Measurements from ENCODE around the gene ARHGAP15. TPM values are rescaled to one million over a fixed set of nuclear protein-coding genes. Genes with fewer than 3 reads are reported as not detected.

Gene ARHGAP15
- total RNA-seq, 1 experiment from 2014 or later: not detected

DNA sequence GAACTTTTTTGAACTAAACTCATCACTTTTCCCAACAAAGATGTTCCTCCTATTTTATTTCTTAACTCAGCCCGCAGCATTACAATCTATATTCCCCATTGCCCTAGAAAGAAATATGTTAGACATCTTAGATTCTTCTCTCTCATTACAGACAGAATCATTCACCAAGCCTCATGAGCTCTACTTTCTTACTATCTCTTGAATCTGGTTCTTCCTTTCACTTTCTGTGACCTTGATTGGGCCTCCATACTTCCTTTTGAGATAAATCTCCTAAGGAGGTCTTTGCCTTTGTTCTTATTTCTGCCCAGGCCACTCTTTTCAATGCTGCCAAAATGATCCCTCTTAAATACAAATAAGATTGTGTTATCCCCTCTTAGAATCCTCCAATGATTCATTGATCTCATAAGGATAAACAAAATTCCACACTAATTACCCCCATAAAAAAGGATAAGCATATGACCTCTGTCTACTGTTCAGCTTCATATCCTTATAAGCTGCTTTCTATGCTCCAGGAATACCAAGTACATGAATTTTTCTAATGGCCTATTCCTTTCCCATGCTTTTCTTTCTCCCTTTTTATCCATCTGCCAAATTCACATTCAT, 400.0 kb downstream of the ARHGAP15 start:
- Histone ChIP-seq H3K4me2 (no peak overlapping the region), H4K20me1 (ENCODE audit: insufficient read depth) (no peaks in the 10 kb centered on the region), H3K4me1 (replicated peaks; ENCODE audit: insufficient read depth) (no peaks in the 10 kb centered on the region), H3K4me3 (no peak overlapping the region), H3K27ac (no peak overlapping the region), H3K36me3 (ENCODE audit: low read depth) (no peaks in the 10 kb centered on the region), H3K9me2 (ENCODE audit: insufficient read depth) (no peaks in the 10 kb centered on the region), H2AFZ (no peak overlapping the region), H3F3A (ENCODE audit: insufficient read depth, low read depth) (no peaks in the 10 kb centered on the region), H3K79me2 (ENCODE audit: low read depth) (no peaks in the 10 kb centered on the region), H3K9me3 (ENCODE audit: insufficient read depth, low read depth) (no peaks in the 10 kb centered on the region), H3K27me3 (ENCODE audit: insufficient read depth, low read depth) (no peaks in the 10 kb centered on the region)
- TF ChIP-seq EZH2 (IDR thresholded peaks at IDR 0.05; ENCODE audit: low read depth): no peak
- TF ChIP-seq, protein P1, sequence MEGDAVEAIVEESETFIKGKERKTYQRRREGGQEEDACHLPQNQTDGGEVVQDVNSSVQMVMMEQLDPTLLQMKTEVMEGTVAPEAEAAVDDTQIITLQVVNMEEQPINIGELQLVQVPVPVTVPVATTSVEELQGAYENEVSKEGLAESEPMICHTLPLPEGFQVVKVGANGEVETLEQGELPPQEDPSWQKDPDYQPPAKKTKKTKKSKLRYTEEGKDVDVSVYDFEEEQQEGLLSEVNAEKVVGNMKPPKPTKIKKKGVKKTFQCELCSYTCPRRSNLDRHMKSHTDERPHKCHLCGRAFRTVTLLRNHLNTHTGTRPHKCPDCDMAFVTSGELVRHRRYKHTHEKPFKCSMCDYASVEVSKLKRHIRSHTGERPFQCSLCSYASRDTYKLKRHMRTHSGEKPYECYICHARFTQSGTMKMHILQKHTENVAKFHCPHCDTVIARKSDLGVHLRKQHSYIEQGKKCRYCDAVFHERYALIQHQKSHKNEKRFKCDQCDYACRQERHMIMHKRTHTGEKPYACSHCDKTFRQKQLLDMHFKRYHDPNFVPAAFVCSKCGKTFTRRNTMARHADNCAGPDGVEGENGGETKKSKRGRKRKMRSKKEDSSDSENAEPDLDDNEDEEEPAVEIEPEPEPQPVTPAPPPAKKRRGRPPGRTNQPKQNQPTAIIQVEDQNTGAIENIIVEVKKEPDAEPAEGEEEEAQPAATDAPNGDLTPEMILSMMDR (conservative IDR thresholded peaks at IDR 0.05): no peak
- POLR2A ChIA-PET (ENCODE audit: unreplicated experiment): interaction anchor here (0.5 kb wide), 1 partner anchor 1023 kb away, joined by 19 read pairs; no protein-coding TSS in a partner anchor
- intact Hi-C loops (cut with micrococcal nuclease; ENCODE audit: unreplicated experiment): no loop called here
- no TSS peak for BruUV-seq (replicated peaks)
- CTCF ChIA-PET: no interaction called here
- no peak for DNase-seq

DNA sequence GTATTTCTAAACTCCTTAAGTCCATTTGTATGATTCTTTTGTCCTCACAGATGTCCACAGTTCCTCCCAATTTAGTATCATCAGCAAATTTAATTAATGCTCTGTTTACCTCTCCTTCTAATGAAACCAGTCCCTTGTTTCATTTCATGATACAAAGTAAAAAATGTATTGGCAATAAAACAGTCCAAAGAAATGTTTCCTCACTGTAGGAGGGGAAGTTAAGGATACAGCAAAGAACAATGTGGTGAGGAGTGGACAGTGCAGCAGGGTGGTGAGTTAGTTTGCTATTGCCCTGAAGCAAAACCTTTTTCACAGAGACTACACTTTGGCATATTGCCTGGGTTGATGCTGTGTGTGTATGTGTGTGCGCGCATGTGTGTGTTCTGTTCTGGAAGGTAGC, 401.5 kb downstream of the ARHGAP15 start:
- Histone ChIP-seq H3K4me1 (replicated peaks; ENCODE audit: insufficient read depth) (no peaks in the 10 kb centered on the region), H3F3A (ENCODE audit: insufficient read depth, low read depth) (no peaks in the 10 kb centered on the region), H4K20me1 (ENCODE audit: insufficient read depth) (no peaks in the 10 kb centered on the region), H3K27ac (no peak overlapping the region), H2AFZ (no peak overlapping the region), H3K27me3 (ENCODE audit: insufficient read depth, low read depth) (no peaks in the 10 kb centered on the region), H3K79me2 (ENCODE audit: low read depth) (no peaks in the 10 kb centered on the region), H3K4me3 (no peak overlapping the region), H3K4me2 (no peak overlapping the region), H3K36me3 (ENCODE audit: low read depth) (no peaks in the 10 kb centered on the region), H3K9me3 (ENCODE audit: insufficient read depth, low read depth) (no peaks in the 10 kb centered on the region), H3K9me2 (ENCODE audit: insufficient read depth) (no peaks in the 10 kb centered on the region)
- no peak for DNase-seq
- ChIA-PET POLR2A (ENCODE audit: unreplicated experiment) (no interaction called here), CTCF (no interaction called here)
- no TSS peak for BruUV-seq (replicated peaks)
- no peak for TF ChIP-seq EZH2 (IDR thresholded peaks at IDR 0.05; ENCODE audit: low read depth)
- TF ChIP-seq, protein P1 (conservative IDR thresholded peaks at IDR 0.05): no peak
- intact Hi-C loops (cut with micrococcal nuclease; ENCODE audit: unreplicated experiment): no loop called here

DNA sequence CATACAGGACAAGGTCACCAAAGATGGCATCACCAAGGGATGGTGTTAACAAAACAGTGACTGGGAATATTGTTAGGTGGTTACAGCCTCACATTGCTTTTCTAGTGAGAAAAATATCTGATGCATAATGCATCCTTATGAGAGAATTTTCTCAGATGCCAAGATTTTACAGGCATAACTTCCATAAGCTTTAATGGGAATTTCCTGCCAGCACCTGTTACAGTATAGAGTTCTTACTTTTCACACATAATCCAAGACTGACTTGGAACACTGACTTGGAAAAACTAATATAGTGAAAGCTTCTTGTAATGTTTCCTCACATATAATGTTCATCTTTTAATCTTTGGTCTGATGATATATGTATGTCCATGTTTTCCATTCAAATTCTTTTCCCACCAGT, 402.8 kb downstream of the ARHGAP15 start:
- CTCF ChIA-PET: no interaction called here
- Histone ChIP-seq H3F3A (ENCODE audit: insufficient read depth, low read depth) (no peaks in the 10 kb centered on the region), H3K9me3 (ENCODE audit: insufficient read depth, low read depth) (no peaks in the 10 kb centered on the region), H3K4me2 (no peak overlapping the region), H3K4me3 (no peak overlapping the region), H3K9me2 (ENCODE audit: insufficient read depth) (no peaks in the 10 kb centered on the region), H3K4me1 (replicated peaks; ENCODE audit: insufficient read depth) (no peaks in the 10 kb centered on the region), H3K36me3 (ENCODE audit: low read depth) (no peaks in the 10 kb centered on the region), H3K79me2 (ENCODE audit: low read depth) (no peaks in the 10 kb centered on the region), H3K27ac (no peak overlapping the region), H2AFZ (no peak overlapping the region), H4K20me1 (ENCODE audit: insufficient read depth) (no peaks in the 10 kb centered on the region), H3K27me3 (ENCODE audit: insufficient read depth, low read depth) (no peaks in the 10 kb centered on the region)
- intact Hi-C loops (cut with micrococcal nuclease; ENCODE audit: unreplicated experiment): no loop called here
- BruUV-seq (replicated peaks): no TSS peak
- no peak for DNase-seq
- POLR2A ChIA-PET (ENCODE audit: unreplicated experiment): no interaction called here
- TF ChIP-seq EZH2 (IDR thresholded peaks at IDR 0.05; ENCODE audit: low read depth): no peak
- TF ChIP-seq, protein P1 (conservative IDR thresholded peaks at IDR 0.05): no peak
